ENCODE measurements around the gene FKBP2. TPM values are rescaled to one million over a fixed set of nuclear protein-coding genes. Genes with fewer than 3 reads are reported as not detected.
A peak's percentile ranks its signal among the peaks of the same experiment; 100 is the strongest.

The FKBP2 gene
- total RNA-seq, result 10 to 100 TPM; 17.2 to 20.0 TPM

DNA sequence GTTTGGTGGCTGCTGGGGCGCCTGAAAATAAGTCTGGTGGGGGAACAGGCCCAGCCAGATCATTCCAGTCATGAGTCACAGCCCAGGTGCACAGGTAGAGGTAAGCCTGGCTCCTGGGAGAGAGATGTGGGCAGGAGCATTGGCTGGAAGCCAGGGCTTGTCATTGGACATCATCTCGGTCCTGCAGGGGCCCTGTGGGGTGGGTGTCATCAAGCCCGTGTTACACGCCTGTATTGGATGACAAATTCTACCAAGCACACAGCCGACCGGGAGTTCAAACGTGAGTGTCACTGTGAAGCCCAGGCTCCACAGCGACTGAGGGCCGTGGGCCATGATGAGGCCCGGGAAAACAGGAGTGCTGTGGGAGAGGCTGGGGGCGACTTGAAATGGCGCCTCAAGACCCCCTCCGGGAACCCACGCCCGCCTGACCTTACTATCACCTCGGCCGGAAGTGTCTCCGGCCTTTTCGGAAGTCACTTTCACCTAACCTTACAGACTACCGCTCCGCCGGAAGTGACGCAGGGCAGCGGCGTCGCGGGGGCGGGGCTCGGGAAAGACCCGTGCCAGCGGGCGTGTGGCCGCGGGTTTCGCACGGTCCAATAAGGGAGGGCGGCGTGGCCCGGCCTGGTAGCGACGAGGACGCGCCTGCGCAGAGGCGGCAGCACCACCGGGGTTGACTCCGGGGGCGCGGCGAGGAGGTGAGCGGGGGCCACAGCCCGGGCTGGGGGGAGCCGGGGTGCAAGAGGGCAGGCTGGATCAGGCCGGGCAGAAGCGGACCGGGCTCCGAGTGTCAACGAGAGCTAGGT, at the start of gene FKBP2:
FKBP2 (plus strand) TSS at position 661 of the 806 bp plus-strand sequence. CDS start 1,293 bp downstream, outside the sequence.
- peak; percentile 97 for DNase-seq
- Mint-ChIP-seq H3K4me1 (ENCODE audit: low read depth) (peaks cover 35% of the 10 kb centered on the region), H3K36me3 (ENCODE audit: low read depth) (peaks cover 22% of the 10 kb centered on the region), H3K4me3 (peak within 1 kb of the TSS; percentile 92), H3K27me3 (ENCODE audit: low read depth) (no peaks in the 10 kb centered on the region), H3K9me3 (no peaks in the 10 kb centered on the region), H3K27ac (peak within 1 kb of the TSS; percentile 98)
- CTCF ChIA-PET, result interaction anchor here (0.9 to 1.4 kb wide), 3 partner anchors 33 to 77 kb away, joined by 4 to 7 read pairs (median 4); partner anchors contain the start of gene PRDX5
- intact Hi-C loops (cut with micrococcal nuclease), result loop anchor here (1.0 to 10.0 kb wide), 11 partner anchors 10 to 844 kb away; partner anchors contain the start of genes BAD, CDCA5, DNAJC4 and EHD1

DNA sequence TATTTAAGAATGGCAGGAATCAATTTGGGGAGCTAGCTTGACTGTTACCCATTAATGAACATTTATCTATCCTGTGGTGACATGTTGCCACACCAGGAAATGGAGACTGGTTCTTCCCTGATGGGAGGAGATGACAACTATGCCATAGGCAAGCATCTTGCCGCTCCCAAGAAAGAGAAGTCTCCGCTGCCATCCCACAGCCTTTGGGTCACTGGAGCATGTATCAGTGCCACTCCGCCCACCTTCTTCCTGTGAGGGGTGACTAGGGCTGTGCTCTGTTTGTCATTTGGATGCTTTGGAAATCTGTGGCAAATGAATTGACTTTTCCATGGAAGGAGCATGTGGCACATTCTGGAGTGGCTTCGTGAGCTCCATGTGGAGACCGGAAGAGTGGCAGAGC, 48.5 kb upstream of the FKBP2 start:
- intact Hi-C loops (cut with micrococcal nuclease), result no loop called here
- peaks cover 45% of the 10 kb centered on the region for H3K36me3 Mint-ChIP-seq (ENCODE audit: low read depth)
- CTCF ChIA-PET, result interaction anchor here (1.5 to 3.6 kb wide), 2 partner anchors 12 to 44 kb away, joined by 3 to 19 read pairs; no protein-coding TSS in a partner anchor

DNA sequence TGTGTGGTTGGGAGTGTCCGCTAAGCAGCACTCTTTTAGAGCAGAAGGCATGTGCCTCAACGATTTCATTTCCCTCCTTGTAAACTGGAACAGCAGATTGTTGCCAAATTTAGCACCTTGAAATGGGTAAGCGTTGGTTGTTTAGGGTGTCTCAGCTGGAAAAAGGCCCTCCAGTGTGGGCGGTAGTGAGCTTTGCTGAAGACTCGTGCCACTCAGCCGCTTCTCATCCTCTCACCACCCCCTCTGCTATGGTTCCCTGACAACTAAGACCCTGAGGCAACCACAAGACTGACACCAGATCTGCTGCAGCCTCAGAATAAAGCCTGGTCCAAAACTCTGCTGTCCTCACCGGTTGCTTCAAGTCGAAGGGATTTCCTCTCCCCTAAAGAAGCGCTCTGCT, 44.3 kb upstream of the FKBP2 start:
- intact Hi-C loops (cut with micrococcal nuclease), result no loop called here
- DNase-seq, result no peak
- H3K4me1 Mint-ChIP-seq (ENCODE audit: low read depth), result peaks cover 14% of the 10 kb centered on the region
- CTCF ChIA-PET, result interaction anchor here (0.6 kb wide), 2 partner anchors 8 to 796 kb away, joined by 4 read pairs; no protein-coding TSS in a partner anchor
- no peaks in the 10 kb centered on the region for H3K27me3 Mint-ChIP-seq (ENCODE audit: low read depth)
- no peaks in the 10 kb centered on the region for H3K9me3 Mint-ChIP-seq
- no peak overlapping the region for H3K4me3 Mint-ChIP-seq
- H3K27ac Mint-ChIP-seq, result no peak overlapping the region
- H3K36me3 Mint-ChIP-seq (ENCODE audit: low read depth), result peaks cover 58% of the 10 kb centered on the region

More for the DNA sequence above, 48.5 kb upstream of the FKBP2 start:
- no peak for DNase-seq
- Mint-ChIP-seq H3K27me3 (ENCODE audit: low read depth) (no peaks in the 10 kb centered on the region), H3K27ac (no peak overlapping the region), H3K4me1 (ENCODE audit: low read depth) (peaks cover 39% of the 10 kb centered on the region), H3K9me3 (no peaks in the 10 kb centered on the region), H3K4me3 (no peak overlapping the region)

DNA sequence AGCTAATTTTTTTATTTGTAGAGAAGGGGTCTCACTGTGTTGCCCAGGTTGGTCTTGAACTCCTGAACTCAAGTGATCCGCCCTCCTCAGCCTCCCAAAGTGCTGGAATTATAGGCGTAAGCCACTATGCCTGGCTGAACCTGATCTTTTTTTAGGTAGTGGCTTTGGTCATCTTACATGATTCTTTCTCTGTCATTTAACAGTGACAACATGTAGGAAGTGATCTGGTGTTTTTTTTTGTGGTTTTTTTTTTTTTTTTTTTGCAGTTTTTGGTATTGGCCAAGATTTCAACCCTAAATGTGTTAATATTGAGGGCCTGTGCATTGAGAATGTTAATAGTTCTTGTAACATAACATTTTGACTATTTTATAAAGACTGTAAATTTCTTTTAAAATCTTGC, 42.4 kb upstream of the FKBP2 start:
- Mint-ChIP-seq H3K9me3 (no peaks in the 10 kb centered on the region), H3K4me1 (ENCODE audit: low read depth) (peaks cover 12% of the 10 kb centered on the region), H3K36me3 (ENCODE audit: low read depth) (peaks cover 59% of the 10 kb centered on the region), H3K27ac (no peak overlapping the region), H3K4me3 (no peak overlapping the region), H3K27me3 (ENCODE audit: low read depth) (no peaks in the 10 kb centered on the region)
- intact Hi-C loops (cut with micrococcal nuclease), result no loop called here
- no peak for DNase-seq
- CTCF ChIA-PET, result interaction anchor here (1.7 kb wide), 1 partner anchor 9 kb away, joined by 4 read pairs; no protein-coding TSS in a partner anchor

DNA sequence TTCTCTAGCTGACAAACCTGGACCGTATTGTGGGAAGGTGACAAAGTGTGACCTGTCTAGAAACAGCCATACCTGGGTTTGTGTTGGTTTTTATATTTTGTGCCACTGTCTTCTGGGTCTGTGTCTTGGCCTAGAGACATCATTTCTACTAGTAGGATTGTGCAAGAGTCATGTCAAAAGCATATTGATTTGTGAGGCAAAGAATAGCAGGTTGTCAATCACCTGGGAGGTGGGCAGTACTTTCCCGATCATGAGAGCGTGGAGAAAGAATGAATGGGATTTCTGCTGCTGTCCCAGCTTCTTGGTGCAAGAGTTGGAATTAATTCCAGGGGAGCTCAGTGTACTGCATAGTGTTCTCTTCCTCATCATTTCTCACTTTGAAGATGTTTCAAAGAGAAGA, 39.4 kb upstream of the FKBP2 start:
- Mint-ChIP-seq H3K4me1 (ENCODE audit: low read depth) (peaks cover 31% of the 10 kb centered on the region), H3K36me3 (ENCODE audit: low read depth) (peaks cover 58% of the 10 kb centered on the region)
- CTCF ChIA-PET, result interaction anchor here (0.6 to 1.0 kb wide), 2 partner anchors 99 to 101 kb away, joined by 3 read pairs; no protein-coding TSS in a partner anchor

DNA sequence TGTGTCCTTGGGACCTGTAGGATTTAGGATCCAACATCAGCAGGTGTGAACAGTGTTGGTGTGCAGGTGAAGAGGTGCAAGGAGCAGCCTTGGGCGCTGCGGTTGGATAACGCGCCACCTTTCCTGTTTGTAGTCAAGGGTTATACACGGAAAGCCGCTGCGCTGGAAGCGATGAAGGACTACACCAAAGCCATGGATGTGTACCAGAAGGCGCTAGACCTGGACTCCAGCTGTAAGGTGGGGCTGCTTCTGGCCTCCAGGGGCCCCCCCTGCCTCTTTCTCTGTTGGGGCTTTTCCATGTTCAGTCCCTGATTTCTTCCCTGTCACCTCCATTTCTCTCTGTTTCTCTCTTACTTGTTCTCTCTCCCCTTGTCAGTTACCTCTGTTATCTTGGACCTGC, 37.9 kb upstream of the FKBP2 start:
- no peak overlapping the region for H3K4me3 Mint-ChIP-seq
- CTCF ChIA-PET, result interaction anchor here (2.0 to 7.4 kb wide), 5 partner anchors 17 to 100 kb away, joined by 8 to 89 read pairs (median 13); partner anchors contain the start of genes CATSPERZ, NUDT22, STIP1 and TRPT1
- H3K27me3 Mint-ChIP-seq (ENCODE audit: low read depth), result no peaks in the 10 kb centered on the region
- DNase-seq, result no peak
- no peak overlapping the region for H3K27ac Mint-ChIP-seq
- no peaks in the 10 kb centered on the region for H3K9me3 Mint-ChIP-seq
- intact Hi-C loops (cut with micrococcal nuclease), result no loop called here
- H3K36me3 Mint-ChIP-seq (ENCODE audit: low read depth), result peaks cover 63% of the 10 kb centered on the region
- H3K4me1 Mint-ChIP-seq (ENCODE audit: low read depth), result peaks cover 35% of the 10 kb centered on the region

More for the DNA sequence above, 39.4 kb upstream of the FKBP2 start:
- H3K9me3 Mint-ChIP-seq, result no peaks in the 10 kb centered on the region
- intact Hi-C loops (cut with micrococcal nuclease), result no loop called here
- no peak for DNase-seq
- no peak overlapping the region for H3K27ac Mint-ChIP-seq
- H3K4me3 Mint-ChIP-seq, result no peak overlapping the region
- H3K27me3 Mint-ChIP-seq (ENCODE audit: low read depth), result no peaks in the 10 kb centered on the region

DNA sequence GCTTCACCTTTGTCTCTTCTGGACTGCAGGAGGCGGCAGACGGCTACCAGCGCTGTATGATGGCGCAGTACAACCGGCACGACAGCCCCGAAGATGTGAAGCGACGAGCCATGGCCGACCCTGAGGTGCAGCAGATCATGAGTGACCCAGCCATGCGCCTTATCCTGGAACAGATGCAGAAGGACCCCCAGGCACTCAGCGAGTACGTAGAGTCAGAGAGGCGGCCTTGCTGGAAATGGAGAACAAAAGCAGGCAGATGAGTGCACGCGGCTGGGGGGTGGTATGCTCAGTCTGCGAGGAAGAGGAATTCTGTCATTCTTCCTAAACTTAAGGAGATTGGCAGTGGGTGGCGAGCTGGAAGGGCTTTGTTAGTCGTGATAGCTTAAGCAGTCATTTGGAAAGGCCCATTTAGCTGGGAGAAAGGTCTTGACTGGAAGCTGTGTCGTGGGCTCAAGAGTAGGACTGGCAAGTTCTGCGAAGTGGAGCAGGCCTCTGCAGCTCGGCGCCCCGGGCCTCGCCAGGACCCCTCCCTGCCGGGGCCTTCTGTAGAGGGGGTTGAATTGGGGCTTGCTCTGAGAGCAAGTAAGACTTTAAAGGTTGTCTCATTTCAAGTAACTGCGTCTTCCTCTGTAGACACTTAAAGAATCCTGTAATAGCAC, 37.3 kb upstream of the FKBP2 start:
- Mint-ChIP-seq H3K27me3 (ENCODE audit: low read depth) (no peaks in the 10 kb centered on the region), H3K27ac (peak overlapping the region; percentile 89), H3K36me3 (ENCODE audit: low read depth) (peaks cover 63% of the 10 kb centered on the region), H3K4me1 (ENCODE audit: low read depth) (peaks cover 40% of the 10 kb centered on the region), H3K4me3 (no peak overlapping the region), H3K9me3 (no peaks in the 10 kb centered on the region)
- DNase-seq, result no peak
- CTCF ChIA-PET, result interaction anchor here (0.9 to 7.4 kb wide), 15 partner anchors 10 to 109 kb away, joined by 3 to 89 read pairs (median 7); partner anchors contain the start of genes CATSPERZ, NUDT22, PPP1R14B and STIP1
- intact Hi-C loops (cut with micrococcal nuclease), result loop anchor here (1.0 kb wide), 2 partner anchors 97 to 101 kb away; partner anchors contain the start of gene CATSPERZ

DNA sequence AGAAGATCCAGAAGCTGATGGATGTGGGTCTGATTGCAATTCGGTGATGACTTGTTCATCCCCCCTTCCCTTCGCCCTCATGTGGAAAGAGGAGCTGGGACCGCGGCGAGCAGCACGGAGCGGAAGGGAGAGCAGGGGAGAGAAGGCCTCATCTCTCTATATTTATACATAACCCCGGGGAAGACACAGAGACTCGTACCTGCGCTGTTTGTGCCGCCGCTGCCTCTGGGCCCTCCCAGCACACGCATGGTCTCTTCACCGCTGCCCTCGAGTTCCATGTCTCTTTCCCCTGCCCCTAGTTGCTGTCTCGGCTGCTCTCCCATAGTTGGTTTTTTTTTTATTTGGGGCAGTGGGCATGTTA, 36.8 kb upstream of the FKBP2 start:
- Mint-ChIP-seq H3K4me3 (no peak overlapping the region), H3K4me1 (ENCODE audit: low read depth) (peaks cover 45% of the 10 kb centered on the region), H3K36me3 (ENCODE audit: low read depth) (peaks cover 67% of the 10 kb centered on the region), H3K9me3 (no peaks in the 10 kb centered on the region), H3K27ac (peak overlapping the region; percentile 89), H3K27me3 (ENCODE audit: low read depth) (no peaks in the 10 kb centered on the region)
- intact Hi-C loops (cut with micrococcal nuclease), result loop anchor here (1.0 kb wide), 2 partner anchors 96 to 100 kb away; partner anchors contain the start of gene CATSPERZ
- CTCF ChIA-PET, result interaction anchor here (0.5 to 7.4 kb wide), 23 partner anchors 9 to 246 kb away, joined by 3 to 89 read pairs (median 5); partner anchors contain the start of genes CATSPERZ, NUDT22, PPP1R14B and STIP1
- DNase-seq, result no peak

DNA sequence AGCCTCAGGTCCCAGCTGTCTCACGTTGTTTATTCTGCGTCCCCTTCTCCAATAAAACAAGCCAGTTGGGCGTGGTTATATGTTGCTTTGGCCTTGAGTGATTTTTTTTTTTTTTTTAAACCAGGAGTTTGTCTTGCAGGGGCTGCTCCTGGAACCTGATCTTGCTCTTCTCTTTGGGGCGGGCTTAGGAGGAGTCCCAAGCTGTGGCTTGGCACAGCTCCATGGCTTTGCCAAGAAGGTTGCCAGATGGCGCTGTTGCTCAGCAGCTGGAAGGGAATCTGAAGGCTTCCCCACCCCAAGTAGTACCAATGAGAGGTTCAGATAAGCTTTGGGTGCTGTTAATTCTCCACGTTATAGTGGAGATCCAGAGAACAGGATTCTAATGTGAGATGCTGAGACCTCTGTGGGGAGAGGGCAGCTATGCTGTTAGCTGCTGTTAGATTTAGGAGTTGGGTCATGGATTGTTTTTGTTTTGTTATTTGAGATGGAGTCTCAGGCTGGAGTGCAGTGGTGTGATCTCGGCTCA, 36.4 kb upstream of the FKBP2 start:
- H3K9me3 Mint-ChIP-seq, result no peaks in the 10 kb centered on the region
- CTCF ChIA-PET, result interaction anchor here (0.5 to 7.4 kb wide), 30 partner anchors 8 to 484 kb away, joined by 3 to 89 read pairs (median 5); partner anchors contain the start of genes CATSPERZ, NUDT22, PPP1R14B and STIP1
- H3K36me3 Mint-ChIP-seq (ENCODE audit: low read depth), result peaks cover 67% of the 10 kb centered on the region
- H3K4me3 Mint-ChIP-seq, result peak overlapping the region; percentile 13
- DNase-seq, result peak; percentile 93
- intact Hi-C loops (cut with micrococcal nuclease), result loop anchor here (1.0 kb wide), 2 partner anchors 96 to 100 kb away; partner anchors contain the start of gene CATSPERZ
- no peaks in the 10 kb centered on the region for H3K27me3 Mint-ChIP-seq (ENCODE audit: low read depth)
- peak overlapping the region; percentile 89 for H3K27ac Mint-ChIP-seq
- H3K4me1 Mint-ChIP-seq (ENCODE audit: low read depth), result peaks cover 49% of the 10 kb centered on the region

DNA sequence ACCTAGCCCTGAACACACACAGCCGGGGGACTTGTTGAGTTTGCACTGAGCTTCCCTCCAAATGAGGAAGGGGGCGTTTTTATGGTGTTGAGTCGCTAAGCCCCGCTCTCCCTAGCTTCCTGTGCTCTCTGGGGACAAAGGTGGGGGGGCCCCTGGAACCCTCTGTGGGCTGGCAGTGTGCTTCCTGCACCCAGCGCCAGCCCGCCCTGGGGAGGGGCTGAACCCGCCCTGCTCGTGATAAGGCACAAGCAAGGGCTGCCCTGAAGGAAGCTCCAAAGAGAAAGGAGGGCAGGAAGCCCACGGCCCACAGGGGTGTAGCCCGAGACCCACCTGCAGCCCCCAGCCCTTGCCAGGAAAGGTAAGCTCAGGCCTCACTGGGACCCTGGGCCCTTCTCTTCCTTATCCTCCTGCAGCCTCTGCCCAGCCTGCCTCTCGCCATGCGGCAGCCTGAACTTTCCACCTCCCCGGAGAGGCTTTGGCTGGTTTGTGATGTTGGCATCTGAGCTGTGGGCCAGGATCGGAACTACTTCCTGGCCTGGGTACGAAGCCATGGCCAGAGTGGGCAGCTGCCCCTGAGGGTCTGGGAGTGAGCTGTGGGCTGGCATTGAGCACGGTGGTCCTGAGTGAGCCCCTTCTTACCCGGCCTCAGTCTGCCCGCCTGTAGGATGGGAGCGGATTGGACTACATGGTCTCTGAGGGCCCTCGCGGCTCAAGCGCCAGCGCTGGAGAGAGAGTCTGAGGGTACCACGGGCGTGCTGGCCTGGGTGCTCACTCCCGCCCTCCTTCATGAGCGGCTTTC, 34.2 kb upstream of the FKBP2 start, which contains the start of gene FERMT3:
FERMT3 (plus strand) TSS at position 265 of the 799 bp plus-strand sequence. CDS start 644 bp downstream, outside the sequence.
- Mint-ChIP-seq H3K4me1 (ENCODE audit: low read depth) (peaks cover 51% of the 10 kb centered on the region), H3K9me3 (no peaks in the 10 kb centered on the region), H3K36me3 (ENCODE audit: low read depth) (peaks cover 58% of the 10 kb centered on the region), H3K27me3 (ENCODE audit: low read depth) (no peaks in the 10 kb centered on the region), H3K27ac (peak within 1 kb of the TSS; percentile 99), H3K4me3 (peak within 1 kb of the TSS; percentile 97)
- intact Hi-C loops (cut with micrococcal nuclease), result loop anchor here (1.0 kb wide), 9 partner anchors 20 to 99 kb away; partner anchors contain the start of genes DNAJC4, ESRRA, FKBP2 and GPR137
- CTCF ChIA-PET, result interaction anchor here (0.8 to 7.4 kb wide), 15 partner anchors 8 to 96 kb away, joined by 3 to 89 read pairs (median 5); partner anchors contain the start of genes BAD, CATSPERZ, NUDT22 and PLCB3
- DNase-seq, result peak; percentile 91

All from activated naive CD4-positive, alpha-beta T cell treated with anti-CD3 and anti-CD28 coated beads for 36 hours (primary cell).